Measurements from ENCODE around the gene DST. TPM values are rescaled to one million over a fixed set of nuclear protein-coding genes. Genes with fewer than 3 reads are reported as not detected.

DST gene
- total RNA-seq, 2 experiments from 2014 or later = 5.7 to 5.9 TPM

- Mint-ChIP-seq H3K27me3 (no peaks in the 10 kb centered on the region), H3K4me1 (ENCODE audit: low read depth) (no peaks in the 10 kb centered on the region), H3K27ac (no peak overlapping the region), H3K4me3 (no peak overlapping the region), H3K9me3 (peaks cover 2% of the 10 kb centered on the region), H3K36me3 (ENCODE audit: low read depth) (no peaks in the 10 kb centered on the region)
- POLR2A ChIA-PET = no interaction called here
- no peaks in the 10 kb centered on the region for H3K4me1 ChIP-seq (ENCODE audit: insufficient read depth, low read length)
- H3K36me3 ChIP-seq (ENCODE audit: insufficient read depth, low read length) = no peaks in the 10 kb centered on the region
- no peaks in the 10 kb centered on the region for H3K27me3 ChIP-seq (ENCODE audit: control insufficient read depth in 1 of 2, insufficient read depth in 2 of 2, low read length in 2 of 2)
- CTCF ChIA-PET = no interaction called here
- no peak overlapping the region for H3K4me3 ChIP-seq (ENCODE audit: low read length)
- H3K27ac ChIP-seq (ENCODE audit: low read depth in 1 of 2, low read length in 2 of 2) = no peak overlapping the region
- ATAC-seq (ENCODE audit: poor library complexity) (no peak), DNase-seq (no peak)
- intact Hi-C loops (cut with DNase I, micrococcal nuclease) = no loop called here
- no peaks in the 10 kb centered on the region for H3K9me3 ChIP-seq (ENCODE audit: control insufficient read depth in 1 of 2, insufficient read depth in 1 of 2, low read length in 2 of 2)
- TF ChIP-seq CTCF (IDR thresholded peaks at IDR 0.05) = no peak
Measured at GRCh38 chr6:56518995-56519767, 123.5 kb downstream of the DST start.

GRCh38 chr6:56517155-56517745 lies 125.4 kb downstream of the DST start:
- no peak overlapping the region for H3K4me3 ChIP-seq (ENCODE audit: low read length)
- ATAC-seq (ENCODE audit: poor library complexity) (no peak), DNase-seq (no peak)
- H3K36me3 ChIP-seq (ENCODE audit: insufficient read depth, low read length) = no peaks in the 10 kb centered on the region
- Mint-ChIP-seq H3K4me3 (no peak overlapping the region), H3K4me1 (ENCODE audit: low read depth) (no peaks in the 10 kb centered on the region), H3K9me3 (peaks cover 2% of the 10 kb centered on the region), H3K27me3 (no peaks in the 10 kb centered on the region), H3K27ac (no peak overlapping the region), H3K36me3 (ENCODE audit: low read depth) (no peaks in the 10 kb centered on the region)
- ChIA-PET CTCF (no interaction called here), POLR2A (no interaction called here)
- no peaks in the 10 kb centered on the region for H3K9me3 ChIP-seq (ENCODE audit: control insufficient read depth in 1 of 2, insufficient read depth in 1 of 2, low read length in 2 of 2)
- no peaks in the 10 kb centered on the region for H3K27me3 ChIP-seq (ENCODE audit: control insufficient read depth in 1 of 2, insufficient read depth in 2 of 2, low read length in 2 of 2)
- H3K4me1 ChIP-seq (ENCODE audit: insufficient read depth, low read length) = no peaks in the 10 kb centered on the region
- no peak overlapping the region for H3K27ac ChIP-seq (ENCODE audit: low read depth in 1 of 2, low read length in 2 of 2)
- no peak for TF ChIP-seq CTCF (IDR thresholded peaks at IDR 0.05)
- intact Hi-C loops (cut with DNase I, micrococcal nuclease) = no loop called here

- POLR2A ChIA-PET = no interaction called here
- no peak for ATAC-seq (ENCODE audit: poor library complexity)
- H3K4me1 ChIP-seq (ENCODE audit: insufficient read depth, low read length) = no peaks in the 10 kb centered on the region
- no peak overlapping the region for H3K27ac Mint-ChIP-seq
- no peaks in the 10 kb centered on the region for H3K9me3 ChIP-seq (ENCODE audit: control insufficient read depth in 1 of 2, insufficient read depth in 1 of 2, low read length in 2 of 2)
- no peaks in the 10 kb centered on the region for H3K27me3 Mint-ChIP-seq
- no peaks in the 10 kb centered on the region for H3K36me3 ChIP-seq (ENCODE audit: insufficient read depth, low read length)
- peaks cover 2% of the 10 kb centered on the region for H3K9me3 Mint-ChIP-seq
- no peak for DNase-seq
- no peaks in the 10 kb centered on the region for H3K4me1 Mint-ChIP-seq (ENCODE audit: low read depth)
- CTCF ChIA-PET = no interaction called here
- no peak for TF ChIP-seq CTCF (IDR thresholded peaks at IDR 0.05)
- no peaks in the 10 kb centered on the region for H3K27me3 ChIP-seq (ENCODE audit: control insufficient read depth in 1 of 2, insufficient read depth in 2 of 2, low read length in 2 of 2)
- H3K4me3 Mint-ChIP-seq = no peak overlapping the region
- no peak overlapping the region for H3K4me3 ChIP-seq (ENCODE audit: low read length)
- H3K27ac ChIP-seq (ENCODE audit: low read depth in 1 of 2, low read length in 2 of 2) = no peak overlapping the region
- H3K36me3 Mint-ChIP-seq (ENCODE audit: low read depth) = no peaks in the 10 kb centered on the region
- intact Hi-C loops (cut with DNase I, micrococcal nuclease) = no loop called here
Measured at GRCh38 chr6:56516003-56516402, 126.7 kb downstream of the DST start.

Data from CD4-positive, alpha-beta T cell (primary cell).